A172 (cell line): ENCODE results near the gene UBE2L3. TPM values are rescaled to one million over a fixed set of nuclear protein-coding genes. Genes with fewer than 3 reads are reported as not detected.
"Not testable (repeated sequence)": the region's sequence is repeated elsewhere in the genome, so short reads cannot be mapped to it uniquely, and the experiment has no call there.

ENCODE experiments used
- DNase-seq: peaks from one replicate; pipeline ENCODE4 v3.0.0-alpha.2; 2015; ENCODE audit warnings: low spot score
- total RNA-seq: library from RNA; depleted of rRNA; stranded (reverse); fragments of >200 nt; shearing (Covaris generic); gene quantifications from 2 replicates; pipeline ENCODE4 v1.2.3, GENCODE V29; 2014; rRNA removed

Gene UBE2L3
- 31.5 and 33.7 TPM in 2 replicates for total RNA-seq

- DNase-seq = peak; percentile 35
Observed at GRCh38 chr22:21567456-21568346, at the start of gene UBE2L3. Gene UBE2L3, plus strand, starts transcription at chr22:21567714. Its CDS starts 31 bp downstream, at chr22:21567745.

GRCh38 chr22:21526705-21527500 lies 40.6 kb upstream of the UBE2L3 start:
- DNase-seq = not testable (repeated sequence)

- not testable (repeated sequence) for DNase-seq
Observed at GRCh38 chr22:21531525-21531924, 36.0 kb upstream of the UBE2L3 start.

GRCh38 chr22:21532863-21533648 lies 34.5 kb upstream of the UBE2L3 start:
- DNase-seq = not testable (repeated sequence)

- not testable (repeated sequence) for DNase-seq
Observed at GRCh38 chr22:21539862-21540261, 27.7 kb upstream of the UBE2L3 start.

GRCh38 chr22:21544432-21545322 lies 22.8 kb upstream of the UBE2L3 start:
- not testable (repeated sequence) for DNase-seq

GRCh38 chr22:21549558-21549957 lies 18.0 kb upstream of the UBE2L3 start:
- not testable (repeated sequence) for DNase-seq

- DNase-seq = not testable (repeated sequence)
Observed at GRCh38 chr22:21550008-21550677, 17.4 kb upstream of the UBE2L3 start.

GRCh38 chr22:21550678-21551047 lies 16.9 kb upstream of the UBE2L3 start:
- not testable (repeated sequence) for DNase-seq

- DNase-seq = not testable (repeated sequence)
Observed at GRCh38 chr22:21551361-21551760, 16.2 kb upstream of the UBE2L3 start, which contains the start of gene RIMBP3C. Gene RIMBP3C, minus strand, starts transcription at chr22:21551461. Its CDS starts 485 bp downstream, at chr22:21550976.

- not testable (repeated sequence) for DNase-seq
Observed at GRCh38 chr22:21559345-21560125, 8.0 kb upstream of the UBE2L3 start.

- DNase-seq = not testable (repeated sequence)
Observed at GRCh38 chr22:21560657-21561056, 6.9 kb upstream of the UBE2L3 start.

- DNase-seq = no peak
Observed at GRCh38 chr22:21563912-21564311, 3.6 kb upstream of the UBE2L3 start.

- DNase-seq = no peak
Observed at GRCh38 chr22:21564411-21564810, 3.1 kb upstream of the UBE2L3 start.

- no peak for DNase-seq
Observed at GRCh38 chr22:21568347-21569075, 997 bp downstream of the UBE2L3 start.

GRCh38 chr22:21569076-21569427 lies 1.5 kb downstream of the UBE2L3 start:
- DNase-seq = not testable (repeated sequence)

GRCh38 chr22:21569459-21570170 lies 2.1 kb downstream of the UBE2L3 start:
- DNase-seq = no peak

- DNase-seq = no peak
Observed at GRCh38 chr22:21570398-21570797, 2.9 kb downstream of the UBE2L3 start.
